GM18511 (cell line): ENCODE data around the gene MATR3.
"Not testable (repeated sequence)": the region's sequence is repeated elsewhere in the genome, so short reads cannot be mapped to it uniquely, and the experiment has no call there.

Experiments
- ATAC-seq: cut with Tn5 transposase; IDR thresholded peaks from one replicate; pipeline ENCODE4 v1.9.1; 2021; ENCODE audit warnings: mild to moderate bottlenecking, moderate library complexity; ENCODE audit not compliant: unreplicated experiment

MATR3 gene, protein sequence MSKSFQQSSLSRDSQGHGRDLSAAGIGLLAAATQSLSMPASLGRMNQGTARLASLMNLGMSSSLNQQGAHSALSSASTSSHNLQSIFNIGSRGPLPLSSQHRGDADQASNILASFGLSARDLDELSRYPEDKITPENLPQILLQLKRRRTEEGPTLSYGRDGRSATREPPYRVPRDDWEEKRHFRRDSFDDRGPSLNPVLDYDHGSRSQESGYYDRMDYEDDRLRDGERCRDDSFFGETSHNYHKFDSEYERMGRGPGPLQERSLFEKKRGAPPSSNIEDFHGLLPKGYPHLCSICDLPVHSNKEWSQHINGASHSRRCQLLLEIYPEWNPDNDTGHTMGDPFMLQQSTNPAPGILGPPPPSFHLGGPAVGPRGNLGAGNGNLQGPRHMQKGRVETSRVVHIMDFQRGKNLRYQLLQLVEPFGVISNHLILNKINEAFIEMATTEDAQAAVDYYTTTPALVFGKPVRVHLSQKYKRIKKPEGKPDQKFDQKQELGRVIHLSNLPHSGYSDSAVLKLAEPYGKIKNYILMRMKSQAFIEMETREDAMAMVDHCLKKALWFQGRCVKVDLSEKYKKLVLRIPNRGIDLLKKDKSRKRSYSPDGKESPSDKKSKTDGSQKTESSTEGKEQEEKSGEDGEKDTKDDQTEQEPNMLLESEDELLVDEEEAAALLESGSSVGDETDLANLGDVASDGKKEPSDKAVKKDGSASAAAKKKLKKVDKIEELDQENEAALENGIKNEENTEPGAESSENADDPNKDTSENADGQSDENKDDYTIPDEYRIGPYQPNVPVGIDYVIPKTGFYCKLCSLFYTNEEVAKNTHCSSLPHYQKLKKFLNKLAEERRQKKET

DNA sequence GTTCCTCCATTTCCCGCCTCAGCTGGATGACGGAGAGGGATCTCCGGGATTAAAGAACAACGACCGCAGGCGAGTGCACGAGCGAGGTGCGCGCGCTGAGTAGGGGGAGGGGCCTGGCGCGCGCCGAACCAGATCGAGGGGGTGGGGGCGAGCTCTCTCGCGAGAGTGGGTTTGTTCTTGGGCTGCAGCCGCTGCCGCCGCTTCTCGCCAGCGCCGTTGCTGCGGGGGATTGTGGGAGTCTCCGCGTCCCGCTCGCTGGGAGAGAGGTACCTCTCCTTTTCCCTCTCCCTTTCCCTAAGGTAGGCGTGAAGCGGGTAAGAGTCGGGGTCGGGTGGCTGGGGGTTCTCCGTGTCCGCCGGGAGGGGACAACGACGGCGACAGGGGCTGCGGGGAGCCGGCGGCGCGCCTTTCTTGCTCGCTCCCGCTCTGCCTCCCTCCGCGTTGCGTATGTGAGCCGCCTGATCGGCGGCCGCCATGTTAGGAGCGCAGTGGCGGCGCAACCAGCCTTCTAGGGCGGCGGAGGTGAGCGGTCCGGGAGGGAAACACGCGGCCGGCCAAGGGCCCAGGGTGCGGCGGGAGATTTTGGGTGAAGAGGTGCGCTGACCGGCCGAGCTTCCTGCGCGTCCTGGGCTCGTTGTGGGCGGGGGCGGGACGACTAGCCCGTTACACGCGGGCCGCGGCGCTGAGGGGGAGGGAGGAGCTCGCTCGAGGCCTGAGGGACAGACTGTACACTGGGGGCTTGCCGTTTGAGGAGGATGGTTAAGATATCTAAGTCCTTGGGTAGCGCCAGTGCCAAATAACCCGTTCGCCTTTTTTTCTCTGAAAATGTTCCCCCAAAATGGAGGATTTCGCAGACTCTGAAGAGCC is at the start of gene MATR3:
TSS of gene MATR3 (plus strand) at position 234 of the 867 bp plus-strand sequence. CDS start 13,676 bp downstream, outside the sequence.
- ATAC-seq: peak; percentile 80

DNA sequence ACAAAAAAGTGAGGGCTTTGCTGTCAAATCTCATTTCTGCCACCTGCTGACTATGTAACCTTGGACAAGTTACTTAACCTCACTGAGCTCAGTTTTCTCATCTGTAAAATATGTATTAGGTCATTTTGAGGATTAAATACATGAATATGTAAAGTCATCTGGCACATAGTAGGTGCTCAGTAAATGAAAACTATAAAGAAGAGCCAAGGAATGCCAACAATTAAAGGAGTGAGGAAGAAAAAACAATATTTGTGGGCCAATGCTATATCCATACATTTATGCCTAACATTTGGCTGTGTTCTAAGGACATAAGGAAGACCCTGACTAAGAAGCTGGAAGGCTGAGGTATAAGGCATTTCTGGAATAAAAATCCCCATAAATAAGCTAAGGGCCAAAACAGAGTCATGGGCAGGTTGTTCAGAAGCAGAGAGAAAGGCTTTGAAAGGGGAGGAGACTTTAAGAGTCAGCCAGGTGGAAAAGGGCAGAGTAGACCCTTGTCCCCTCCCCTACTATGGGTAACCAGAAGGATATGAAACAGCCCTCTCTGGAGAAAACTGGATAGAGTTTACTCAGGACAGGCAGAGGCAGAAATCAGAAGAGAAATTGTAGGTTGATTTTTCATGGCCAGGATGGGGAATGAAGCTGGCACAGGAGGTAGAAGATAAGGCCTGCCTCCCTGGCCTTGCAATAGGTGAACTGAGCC is 47.8 kb upstream of the MATR3 start:
- no peak for ATAC-seq

DNA sequence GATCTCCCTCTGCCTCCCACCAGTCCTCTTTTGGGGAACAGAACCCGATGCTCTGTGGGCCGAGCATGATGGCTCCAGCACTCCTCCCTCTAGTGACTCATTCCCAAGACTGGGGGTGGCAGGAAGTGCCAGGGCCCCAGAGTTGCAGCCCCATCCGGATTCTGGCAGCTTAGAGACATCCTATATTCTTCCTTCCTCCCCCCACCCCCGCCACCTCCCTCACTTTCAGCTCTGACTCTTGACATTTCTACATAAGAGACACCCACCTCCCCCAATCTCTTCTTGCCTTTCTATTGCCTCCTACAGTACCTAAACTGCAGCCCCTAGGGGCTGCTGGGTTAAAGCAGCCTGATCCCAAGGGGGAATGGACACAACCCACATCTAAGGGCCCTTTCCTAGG is 47.1 kb upstream of the MATR3 start:
- ATAC-seq: no peak

DNA sequence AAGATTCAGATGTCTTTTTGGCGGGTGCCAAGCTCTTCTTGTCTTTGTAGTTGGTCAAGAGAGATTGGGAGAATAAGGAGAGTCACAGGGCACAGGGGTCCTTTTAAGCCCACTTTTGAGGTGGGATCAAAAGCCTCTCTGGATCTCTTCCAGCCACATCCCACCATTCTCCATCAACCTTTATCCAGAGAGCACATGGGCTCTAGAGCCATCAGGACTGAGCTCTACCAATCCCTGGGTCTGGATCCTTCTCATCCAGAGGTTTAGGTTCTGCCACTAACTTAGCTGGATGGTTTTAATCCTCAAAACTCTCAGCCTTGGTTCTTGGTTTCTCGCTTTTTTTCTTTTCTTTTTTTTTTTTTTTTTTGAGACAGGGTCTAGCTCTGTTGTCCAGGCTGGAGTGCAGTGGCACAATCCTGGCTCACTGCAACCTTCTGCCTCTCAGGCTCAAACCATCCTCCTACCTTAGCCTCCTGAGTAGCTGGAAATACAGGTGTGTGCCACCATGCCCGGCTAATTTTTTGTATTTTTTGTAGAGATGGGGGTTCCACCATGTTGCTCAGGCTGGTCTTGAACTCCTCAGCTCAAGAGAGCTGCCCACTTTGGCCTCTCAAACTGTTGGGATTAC is 44.6 kb upstream of the MATR3 start:
- ATAC-seq: no peak

DNA sequence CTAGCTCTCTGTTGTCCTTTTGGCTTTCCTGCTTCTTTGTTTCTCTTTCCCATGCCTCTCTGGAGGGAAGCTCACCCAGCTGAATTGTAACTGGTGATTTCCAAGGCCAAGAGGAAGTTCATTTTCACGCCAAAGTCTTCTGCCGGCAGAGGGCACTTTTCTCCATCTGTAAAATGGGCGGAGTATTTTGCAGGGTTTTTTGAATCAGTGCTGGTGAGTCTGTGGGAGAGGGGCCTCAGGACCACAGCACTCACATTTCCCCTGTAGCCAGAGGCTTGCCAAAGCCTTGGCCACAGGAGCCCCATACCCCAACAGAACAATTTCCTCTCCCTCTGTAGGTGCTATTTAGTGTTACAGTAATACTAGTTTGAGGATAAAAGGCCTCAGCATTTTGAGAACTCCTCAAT is 42.3 kb upstream of the MATR3 start:
- no peak for ATAC-seq

DNA sequence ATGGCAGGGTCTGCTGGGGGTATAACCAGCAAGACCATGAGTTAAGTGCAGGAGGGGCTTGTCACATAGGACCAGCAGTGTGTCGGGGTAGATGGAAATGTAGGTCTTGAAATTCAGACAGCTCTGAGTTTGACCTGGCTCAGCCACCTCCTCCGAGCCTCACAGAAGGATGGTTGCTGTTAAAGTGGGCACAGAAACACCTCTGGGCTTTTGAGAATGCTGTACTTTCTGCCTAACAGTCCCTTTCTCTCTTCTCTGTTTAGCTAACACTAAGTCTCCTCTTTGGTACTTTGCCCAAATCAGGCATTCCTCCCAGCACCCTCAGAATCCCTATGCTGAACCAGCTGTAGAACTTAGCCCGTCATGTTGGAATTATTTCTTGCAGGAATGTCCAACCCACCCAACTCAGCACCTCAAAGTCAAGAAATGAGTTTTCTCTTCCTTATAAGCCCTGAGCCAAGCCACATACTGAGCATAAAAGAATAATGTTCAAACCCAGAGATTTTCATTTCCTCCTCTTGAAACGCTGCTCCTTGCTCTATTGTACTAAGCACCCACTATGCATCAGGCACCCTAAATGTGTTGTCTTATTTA is 41.7 kb upstream of the MATR3 start:
- no peak for ATAC-seq

DNA sequence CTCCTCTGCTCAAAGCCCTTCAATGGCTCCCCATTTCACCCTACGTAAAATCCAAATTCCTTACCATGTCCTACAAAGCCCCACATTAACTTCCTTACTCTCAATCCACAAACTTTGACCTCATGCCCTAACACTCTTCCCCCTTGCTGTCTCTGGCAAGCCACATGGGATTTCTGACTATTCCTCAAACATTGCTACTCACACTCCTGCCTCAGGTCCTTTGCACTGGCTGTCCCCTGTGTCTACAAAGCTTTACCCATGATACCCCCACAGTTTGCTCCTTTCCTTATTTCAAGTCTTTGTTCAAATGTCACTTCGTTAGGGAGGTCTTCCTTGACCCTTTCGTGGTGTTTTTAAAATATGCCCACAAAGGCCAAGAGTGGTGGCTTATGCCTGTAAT is 40.4 kb upstream of the MATR3 start:
- no peak for ATAC-seq

DNA sequence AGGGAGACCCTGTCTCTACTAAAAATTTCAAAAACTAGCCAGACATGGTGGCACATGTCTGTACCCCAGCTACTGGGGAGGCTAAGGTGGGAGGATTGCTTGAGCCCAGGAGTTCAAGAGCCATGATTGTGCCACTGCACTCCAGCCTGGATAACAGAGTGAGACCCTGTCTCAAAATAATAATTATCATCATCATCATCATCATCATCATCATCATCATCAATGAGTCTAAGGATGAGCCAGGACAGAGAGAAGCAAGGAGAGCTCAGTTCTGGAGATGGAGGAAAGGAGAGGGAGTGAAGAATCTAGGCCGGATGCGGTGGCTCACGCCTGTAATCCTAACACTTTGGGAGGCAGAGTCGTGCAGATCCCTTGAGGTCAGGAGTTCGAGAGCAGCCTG is 36.7 kb upstream of the MATR3 start:
- no peak for ATAC-seq

DNA sequence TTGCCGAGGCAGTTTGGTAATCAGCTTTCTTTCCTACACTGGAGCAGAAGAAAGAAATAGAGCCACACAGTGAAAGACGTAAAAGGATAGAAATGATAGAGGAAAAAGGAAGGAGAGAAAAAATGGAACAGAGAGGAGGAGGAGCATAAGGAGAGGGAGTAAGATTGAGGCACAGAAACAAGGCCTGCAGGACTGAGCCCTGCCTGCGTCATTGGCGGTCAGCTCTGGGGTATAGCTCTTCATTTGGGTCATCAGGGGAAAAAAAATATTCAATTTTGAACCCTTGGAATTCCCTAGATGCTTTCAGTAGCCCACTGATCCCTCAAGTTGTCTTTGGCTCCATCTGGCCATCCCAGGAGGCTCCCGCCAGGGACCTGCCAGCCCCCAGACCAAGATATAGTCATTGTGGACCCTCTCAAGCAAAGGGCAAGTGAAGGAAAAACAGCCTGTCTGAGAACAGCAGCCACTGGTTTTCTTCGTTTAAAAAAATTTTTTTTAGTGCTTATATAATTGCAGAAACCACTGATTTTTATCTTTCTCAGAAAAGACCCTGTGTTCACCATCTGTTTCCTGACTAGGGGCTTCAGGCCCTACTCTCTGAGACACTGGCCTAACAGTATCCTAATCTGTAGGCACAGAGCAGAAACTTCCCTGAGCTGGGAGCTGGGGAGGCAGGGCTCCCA is 31.3 kb upstream of the MATR3 start:
- ATAC-seq: no peak

DNA sequence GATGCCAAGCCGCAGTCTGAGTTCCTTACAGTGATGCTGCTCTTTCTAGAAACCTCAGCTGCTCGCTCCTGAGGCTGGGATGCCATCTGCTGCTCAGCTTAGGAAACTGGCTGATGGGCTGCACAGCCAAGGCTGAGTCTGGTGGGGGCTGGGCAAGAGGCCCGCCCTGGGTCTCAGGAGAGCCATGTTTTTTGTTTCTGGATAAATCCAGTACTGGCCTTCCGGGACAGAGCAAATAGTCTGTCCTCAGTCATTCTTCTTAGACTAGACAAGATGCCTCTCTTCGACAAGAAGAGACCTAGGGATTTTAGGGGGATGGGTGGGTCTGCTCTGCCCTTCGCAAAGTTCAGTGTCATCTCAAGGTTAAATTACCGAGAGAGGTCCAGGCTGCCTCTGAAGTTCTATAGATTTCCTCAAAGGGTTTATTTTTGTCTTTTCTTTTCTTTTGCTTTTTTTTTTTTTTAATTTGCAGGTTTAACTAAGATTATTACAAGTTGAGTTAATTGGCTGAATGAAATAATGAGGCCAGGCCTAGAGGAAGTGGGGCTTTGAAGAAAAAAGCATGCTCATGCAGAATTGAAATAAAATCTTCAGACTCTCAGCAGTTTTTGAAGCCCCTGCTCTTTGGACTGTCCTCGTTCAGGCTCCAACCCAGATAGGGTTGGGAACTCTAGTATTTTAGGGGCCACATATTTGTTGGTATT is 30.6 kb upstream of the MATR3 start:
- ATAC-seq: peak; percentile 82

DNA sequence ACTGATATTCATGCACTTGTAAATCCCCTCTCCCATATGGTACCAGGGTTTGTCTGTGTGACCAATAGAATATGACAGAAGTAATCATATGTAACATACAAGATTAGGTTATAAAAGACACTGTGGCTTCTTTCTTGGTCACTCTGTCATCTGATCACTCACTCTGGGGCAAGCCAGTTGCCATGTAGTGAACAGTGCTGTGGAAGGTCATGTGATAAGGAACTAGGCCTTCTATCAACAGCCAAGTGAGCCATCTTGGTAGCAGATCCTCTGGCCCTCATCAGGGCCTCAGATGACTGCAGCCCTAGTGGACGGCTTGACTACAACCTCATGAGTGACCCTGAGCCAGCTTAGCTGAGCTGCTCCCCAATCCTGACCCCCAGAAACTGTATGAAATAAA is 30.0 kb upstream of the MATR3 start:
- no peak for ATAC-seq

DNA sequence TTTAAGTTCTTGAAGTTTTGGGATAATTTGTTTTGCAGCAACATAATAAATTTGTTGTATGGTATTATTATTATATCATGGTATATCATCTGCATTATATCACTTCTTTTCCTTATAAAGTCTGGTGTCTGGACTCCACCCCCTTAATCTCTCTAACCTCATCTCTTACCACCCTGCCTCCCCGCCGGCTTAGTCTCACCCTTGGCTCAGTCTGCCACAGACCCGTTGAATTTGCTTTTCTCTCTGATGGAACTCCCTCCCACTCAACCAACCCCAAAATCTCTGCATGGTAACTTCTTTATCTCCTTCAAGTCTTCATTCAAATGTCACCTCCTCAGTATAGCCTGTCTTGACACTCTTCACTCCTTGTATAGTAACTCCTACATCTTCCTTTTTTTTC is 29.6 kb upstream of the MATR3 start:
- no peak for ATAC-seq

DNA sequence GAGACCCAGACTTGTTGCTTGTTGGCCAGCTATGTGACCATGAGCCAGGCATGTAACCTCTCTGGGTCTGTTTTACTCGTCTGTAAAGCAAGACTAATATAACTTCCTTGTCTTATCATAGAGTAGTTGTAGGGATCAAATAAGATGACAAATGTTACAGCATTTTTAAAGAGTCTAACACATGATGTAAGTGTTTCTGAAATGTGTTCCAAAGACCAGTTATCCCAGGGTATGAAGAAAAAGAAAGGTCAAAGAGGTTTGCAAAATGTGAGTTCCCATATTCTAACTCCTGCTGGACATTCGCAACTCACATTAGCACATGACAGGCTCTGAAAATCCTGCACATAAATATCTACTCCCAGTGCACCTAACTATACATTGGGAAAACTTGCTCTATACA is 28.5 kb upstream of the MATR3 start:
- ATAC-seq: no peak

DNA sequence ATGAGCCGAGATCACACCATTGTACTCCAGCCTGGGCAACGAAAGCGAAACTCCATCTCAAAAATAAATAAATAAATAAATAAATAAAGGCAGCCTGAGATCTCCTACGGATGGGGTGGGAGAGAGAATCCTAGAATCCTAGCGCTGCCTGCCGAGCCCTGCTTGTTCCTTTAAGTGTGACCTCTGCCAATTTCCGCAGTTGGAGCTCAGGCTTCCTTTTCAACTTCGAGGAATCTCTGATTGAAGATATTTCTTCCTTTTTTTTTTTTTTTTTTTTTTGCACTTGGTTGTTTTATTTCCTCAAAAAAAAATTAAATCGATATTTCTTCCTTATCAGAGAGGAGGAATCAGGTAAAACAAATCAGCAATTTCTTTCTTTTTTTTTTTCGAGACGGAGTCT is 27.3 kb upstream of the MATR3 start:
- ATAC-seq: no peak

DNA sequence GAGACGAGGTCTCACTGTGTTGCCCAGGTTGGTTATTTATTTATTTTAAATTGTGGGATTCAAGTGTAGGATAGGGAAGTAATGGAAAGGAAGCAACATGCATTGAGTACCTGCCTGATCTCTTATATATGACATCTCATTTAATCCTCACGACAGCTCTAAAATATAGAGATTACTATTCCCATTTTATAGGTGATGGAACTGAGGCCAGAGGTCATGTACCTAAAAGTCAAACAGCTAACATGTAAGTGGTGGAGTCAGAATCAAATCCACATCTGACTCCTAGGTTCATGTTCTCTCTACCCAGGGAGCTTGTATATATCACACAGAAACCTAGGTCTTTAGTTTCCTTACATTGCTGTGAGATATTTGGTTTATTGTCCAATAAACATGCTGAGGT is 26.1 kb upstream of the MATR3 start:
- ATAC-seq: no peak

DNA sequence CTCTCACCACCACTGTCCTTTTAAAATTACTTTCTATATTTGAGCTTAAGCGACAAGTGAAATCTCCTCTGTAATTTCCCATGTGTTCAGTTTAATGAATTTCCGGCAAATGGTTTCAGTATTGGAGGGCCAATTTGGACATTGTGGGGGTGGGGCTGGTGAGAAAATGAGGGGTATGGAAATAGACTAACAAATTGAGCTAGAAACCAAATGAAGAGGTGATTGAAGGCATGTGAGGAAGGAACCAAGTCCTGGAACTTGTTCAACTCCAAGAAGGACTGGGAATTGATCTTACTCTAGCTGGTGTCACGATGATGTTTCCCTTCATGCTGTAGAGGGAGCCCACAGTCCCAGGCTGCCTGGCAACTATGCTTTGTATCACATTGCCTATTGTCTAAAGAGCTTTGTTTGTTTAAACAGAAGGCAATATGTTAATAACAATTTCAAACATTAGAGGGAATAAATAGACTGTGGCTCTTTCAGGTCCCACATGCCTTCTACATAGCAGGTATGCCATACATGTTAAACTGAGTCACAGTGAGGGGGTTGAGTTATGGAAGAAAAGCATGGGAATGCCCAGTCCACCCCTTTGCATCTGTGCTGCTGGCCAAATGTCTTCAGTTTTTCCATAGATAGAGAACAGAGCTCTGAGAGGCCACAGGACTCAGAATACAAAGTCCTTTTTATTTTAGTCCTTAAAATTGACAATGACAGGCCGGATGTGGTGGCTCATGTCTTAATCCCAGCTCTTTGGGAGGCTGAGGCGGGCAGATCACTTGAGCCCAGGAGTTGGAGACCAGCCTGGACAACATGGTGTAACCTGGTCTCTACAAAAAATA is 25.0 kb upstream of the MATR3 start:
- no peak for ATAC-seq

DNA sequence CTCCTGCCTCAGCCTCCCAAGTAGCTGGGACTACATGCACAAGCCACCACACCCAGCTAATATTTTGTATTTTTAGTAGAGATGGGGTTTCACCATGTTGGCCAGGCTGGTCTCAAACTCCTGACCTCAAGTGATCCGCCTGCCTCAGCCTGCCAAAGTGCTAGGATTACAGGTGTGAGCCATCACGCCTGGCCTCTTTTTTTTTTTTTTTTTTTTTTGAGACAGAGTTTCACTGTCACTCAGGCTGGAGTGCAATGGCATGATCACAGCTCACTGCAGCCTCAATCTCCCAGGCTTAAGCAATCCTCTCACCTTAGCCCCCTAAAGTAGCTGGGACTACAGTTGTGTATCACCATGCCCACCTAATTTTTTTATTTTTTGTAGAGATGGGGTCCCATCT is 22.8 kb upstream of the MATR3 start:
- ATAC-seq: not testable (repeated sequence)
